Stimulated activated CD4-positive, alpha-beta T cell treated with anti-CD3 and anti-CD28 coated beads, Interleukin-2, amount 100 ng/mL, for 24 hours (primary cell): ENCODE results near the gene FBXW8.
"Not testable (repeated sequence)": the region's sequence is repeated elsewhere in the genome, so short reads cannot be mapped to it uniquely, and the experiment has no call there.

Experiments
- DNase-seq, 2 donors: peaks; one replicate each; pipeline ENCODE4 v3.0.0-alpha.2; 2020

The FBXW8 gene

GRCh38 chr12:117042171-117042842 is 131.6 kb downstream of the FBXW8 start:
- no peak for DNase-seq

- DNase-seq, result no peak
Measured at GRCh38 chr12:117042862-117043261, 132.1 kb downstream of the FBXW8 start.

GRCh38 chr12:117044311-117044710 is 133.6 kb downstream of the FBXW8 start:
- DNase-seq, result no peak

GRCh38 chr12:117044790-117045159 is 134.0 kb downstream of the FBXW8 start:
- DNase-seq, result no peak

- no peak for DNase-seq
Measured at GRCh38 chr12:117045160-117046010, 134.6 kb downstream of the FBXW8 start.

- DNase-seq, result no peak
Measured at GRCh38 chr12:117046011-117046369, 135.2 kb downstream of the FBXW8 start.

GRCh38 chr12:117046425-117046824 is 135.7 kb downstream of the FBXW8 start:
- no peak for DNase-seq

- no peak for DNase-seq
Measured at GRCh38 chr12:117046861-117047530, 136.2 kb downstream of the FBXW8 start.

- DNase-seq, result no peak
Measured at GRCh38 chr12:117047810-117048584, 137.2 kb downstream of the FBXW8 start.

- no peak for DNase-seq
Measured at GRCh38 chr12:117048585-117048904, 137.8 kb downstream of the FBXW8 start.

- no peak for DNase-seq
Measured at GRCh38 chr12:117049295-117049694, 138.5 kb downstream of the FBXW8 start.

- no peak for DNase-seq
Measured at GRCh38 chr12:117050060-117050459, 139.3 kb downstream of the FBXW8 start.

GRCh38 chr12:117051380-117051779 is 140.6 kb downstream of the FBXW8 start:
- DNase-seq, result no peak

- DNase-seq, result no peak
Measured at GRCh38 chr12:117052386-117053049, 141.8 kb downstream of the FBXW8 start.

GRCh38 chr12:117053050-117053400 is 142.3 kb downstream of the FBXW8 start:
- DNase-seq, result no peak

GRCh38 chr12:117053597-117054201 is 142.9 kb downstream of the FBXW8 start:
- DNase-seq, result no peak

- DNase-seq, result no peak
Measured at GRCh38 chr12:117054279-117054678, 143.5 kb downstream of the FBXW8 start.

GRCh38 chr12:117057626-117058025 is 146.9 kb downstream of the FBXW8 start:
- DNase-seq, result not testable (repeated sequence)

GRCh38 chr12:117058442-117059072 is 147.8 kb downstream of the FBXW8 start:
- DNase-seq, result no peak

GRCh38 chr12:117059156-117059555 is 148.4 kb downstream of the FBXW8 start:
- DNase-seq, result no peak

- no peak for DNase-seq
Measured at GRCh38 chr12:117060246-117060928, 149.6 kb downstream of the FBXW8 start.
